Activated T-helper 1 cell treated with anti-CD3 and anti-CD28 coated beads, Interleukin-12 subunit alpha, Interleukin-12 subunit beta, Interleukin-2, Interleukin-4 antibody, amounts not matched to agents 30 ng/mL and 10 ng/mL and 1 ng/mL, durations not matched to agents 14 hours and 24 hours and 36 hours (primary cell): ENCODE measurements around the gene BCL2. TPM values are rescaled to one million over a fixed set of nuclear protein-coding genes. Genes with fewer than 3 reads are reported as not detected.

Experiments
- DNase-seq: peaks from one replicate; pipeline ENCODE4 v3.0.0; 2021; ENCODE audit warnings: low spot score
- H3K27ac Mint-ChIP-seq: one replicate; pipeline ENCODE4 v1.8.0; 2021; ENCODE audit warnings: mild to moderate bottlenecking, mixed read lengths
- H3K27me3 Mint-ChIP-seq: one replicate; pipeline ENCODE4 v1.8.0; 2022; ENCODE audit warnings: mild to moderate bottlenecking, moderate library complexity, mixed read lengths; ENCODE audit not compliant: insufficient read depth
- H3K36me3 Mint-ChIP-seq: one replicate; pipeline ENCODE4 v1.8.0; 2021; ENCODE audit warnings: low read depth, mixed read lengths
- H3K4me1 Mint-ChIP-seq: one replicate; pipeline ENCODE4 v1.8.0; 2021; ENCODE audit warnings: low read depth, mixed read lengths
- H3K4me3 Mint-ChIP-seq: one replicate; pipeline ENCODE4 v1.8.0; 2021; ENCODE audit warnings: mild to moderate bottlenecking, moderate library complexity, mixed read lengths
- H3K9me3 Mint-ChIP-seq: one replicate; pipeline ENCODE4 v1.8.0; 2021; ENCODE audit warnings: mixed read lengths
- intact Hi-C: fragments of 100-400 bp; cut with micrococcal nuclease; formaldehyde crosslinking; loops from one replicate; pipeline ENCODE4 v1.15.1; 2024
- total RNA-seq: library from RNA; stranded (reverse); gene quantifications from 2 replicates; pipeline ENCODE4 v1.2.3, GENCODE V29; 2022

BCL2 gene
- total RNA-seq, 1 donor from 2014 or later, result 97.1 TPM

DNA sequence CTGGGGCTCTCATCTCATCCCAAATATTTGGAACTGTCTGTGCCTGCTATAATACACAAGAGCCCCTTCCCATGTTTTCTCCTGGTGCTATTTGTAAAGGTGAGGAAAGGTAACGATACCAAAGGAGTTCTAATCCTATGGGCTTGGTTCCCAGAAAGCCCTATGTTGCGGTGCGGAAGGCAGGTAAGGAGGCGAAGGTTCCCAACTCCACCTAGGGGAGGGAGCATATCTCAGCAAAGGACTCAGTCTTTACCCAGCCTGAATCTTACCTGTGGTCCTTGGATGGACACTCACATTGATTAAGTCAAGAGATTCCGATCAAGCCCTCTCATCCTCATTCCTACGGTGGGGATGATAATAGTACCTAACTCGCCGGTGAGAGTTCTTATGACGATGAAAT lies 140.1 kb downstream of the BCL2 start:
- DNase-seq, result no peak
- no peak overlapping the region for H3K4me3 Mint-ChIP-seq
- intact Hi-C loops, result no loop called here
- H3K36me3 Mint-ChIP-seq, result peaks cover 43% of the 10 kb centered on the region
- no peaks in the 10 kb centered on the region for H3K9me3 Mint-ChIP-seq
- peaks cover 34% of the 10 kb centered on the region for H3K4me1 Mint-ChIP-seq
- H3K27me3 Mint-ChIP-seq, result no peaks in the 10 kb centered on the region
- no peak overlapping the region for H3K27ac Mint-ChIP-seq

GRCh38 chr18:63178971-63179370 lies 140.6 kb downstream of the BCL2 start:
- Mint-ChIP-seq H3K4me3 (no peak overlapping the region), H3K27ac (no peak overlapping the region), H3K36me3 (peaks cover 44% of the 10 kb centered on the region), H3K4me1 (peaks cover 36% of the 10 kb centered on the region), H3K27me3 (no peaks in the 10 kb centered on the region), H3K9me3 (no peaks in the 10 kb centered on the region)
- no peak for DNase-seq
- intact Hi-C loops, result no loop called here

GRCh38 chr18:63177919-63178821 lies 141.4 kb downstream of the BCL2 start:
- H3K4me1 Mint-ChIP-seq, result peaks cover 36% of the 10 kb centered on the region
- no peaks in the 10 kb centered on the region for H3K9me3 Mint-ChIP-seq
- intact Hi-C loops, result no loop called here
- no peak overlapping the region for H3K27ac Mint-ChIP-seq
- no peaks in the 10 kb centered on the region for H3K27me3 Mint-ChIP-seq
- H3K4me3 Mint-ChIP-seq, result no peak overlapping the region
- H3K36me3 Mint-ChIP-seq, result peaks cover 42% of the 10 kb centered on the region
- DNase-seq, result no peak

- Mint-ChIP-seq H3K36me3 (peaks cover 40% of the 10 kb centered on the region), H3K27ac (no peak overlapping the region), H3K4me3 (no peak overlapping the region), H3K9me3 (no peaks in the 10 kb centered on the region), H3K27me3 (no peaks in the 10 kb centered on the region), H3K4me1 (peaks cover 36% of the 10 kb centered on the region)
- intact Hi-C loops, result no loop called here
- no peak for DNase-seq
These were observed 142.3 kb downstream of the BCL2 start for GRCh38 chr18:63177259-63177658.

DNA sequence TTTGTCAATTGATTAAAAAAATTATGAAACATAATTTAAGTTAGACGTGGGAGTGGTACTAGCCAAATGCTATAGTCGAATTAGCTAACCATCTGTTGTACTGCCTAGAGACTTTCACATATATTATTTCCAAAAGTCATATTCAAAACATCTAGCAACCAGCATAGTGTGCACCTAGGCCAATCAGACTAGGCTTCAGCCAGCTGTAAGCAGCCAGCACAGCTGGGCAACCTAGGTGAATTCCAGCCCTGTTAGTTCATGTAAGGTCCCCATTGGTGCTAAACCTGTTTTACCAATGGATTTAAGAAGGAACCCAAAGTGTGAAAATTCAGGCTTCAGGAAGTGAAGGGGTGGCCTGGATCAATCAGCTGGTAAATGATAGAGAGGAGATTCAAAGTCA lies 144.3 kb downstream of the BCL2 start:
- intact Hi-C loops, result loop anchor here (2.0 kb wide), 1 partner anchor 14 kb away; no protein-coding TSS in a partner anchor
- DNase-seq, result no peak
- Mint-ChIP-seq H3K9me3 (no peaks in the 10 kb centered on the region), H3K27ac (no peak overlapping the region), H3K4me1 (peaks cover 43% of the 10 kb centered on the region), H3K4me3 (no peak overlapping the region), H3K36me3 (peaks cover 51% of the 10 kb centered on the region), H3K27me3 (no peaks in the 10 kb centered on the region)

DNA sequence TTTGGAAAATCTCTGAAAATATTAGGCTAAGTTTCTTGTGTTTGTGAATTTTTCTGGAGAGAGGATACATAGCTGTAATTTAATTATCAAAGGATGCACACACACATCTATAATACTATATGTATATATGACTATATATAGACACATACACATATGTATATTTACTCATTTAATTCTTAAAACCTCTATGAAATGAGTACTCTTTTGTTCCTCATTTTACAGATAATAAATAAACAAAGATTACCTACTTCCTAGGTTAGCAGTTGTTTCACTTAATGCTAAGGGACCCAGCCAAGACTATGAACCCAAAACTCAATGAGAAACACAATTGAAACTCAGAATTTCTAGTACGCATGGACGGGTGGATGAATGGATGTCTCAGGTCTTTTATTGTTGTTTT lies 145.6 kb downstream of the BCL2 start:
- Mint-ChIP-seq H3K27me3 (no peaks in the 10 kb centered on the region), H3K36me3 (peaks cover 44% of the 10 kb centered on the region), H3K4me3 (no peak overlapping the region), H3K27ac (no peak overlapping the region), H3K4me1 (peaks cover 44% of the 10 kb centered on the region), H3K9me3 (no peaks in the 10 kb centered on the region)
- intact Hi-C loops, result loop anchor here (2.0 kb wide), 1 partner anchor 15 kb away; no protein-coding TSS in a partner anchor
- DNase-seq, result no peak

- H3K27ac Mint-ChIP-seq, result no peak overlapping the region
- H3K4me1 Mint-ChIP-seq, result peaks cover 47% of the 10 kb centered on the region
- H3K27me3 Mint-ChIP-seq, result no peaks in the 10 kb centered on the region
- H3K4me3 Mint-ChIP-seq, result no peak overlapping the region
- intact Hi-C loops, result no loop called here
- peaks cover 43% of the 10 kb centered on the region for H3K36me3 Mint-ChIP-seq
- no peak for DNase-seq
- H3K9me3 Mint-ChIP-seq, result no peaks in the 10 kb centered on the region
These were observed 149.7 kb downstream of the BCL2 start for GRCh38 chr18:63169853-63170252.

DNA sequence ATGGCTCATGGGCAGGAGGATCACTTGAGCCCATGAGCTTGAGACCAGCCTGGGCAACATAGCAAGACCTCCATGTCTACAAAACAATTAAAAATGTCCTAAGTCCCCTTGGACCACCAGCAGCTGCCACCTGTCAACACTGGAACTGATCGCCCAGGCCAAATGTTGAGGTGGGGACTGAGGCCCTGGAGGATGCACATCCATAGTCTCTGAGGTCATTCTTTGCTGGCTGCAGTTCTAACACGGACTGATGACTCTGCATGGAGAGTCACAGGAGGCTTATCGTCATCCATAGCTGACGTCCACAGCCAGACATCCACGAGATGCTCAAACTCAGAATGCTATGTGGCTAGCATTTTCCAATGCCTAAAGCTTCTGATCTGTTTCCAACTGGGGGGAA lies 151.3 kb downstream of the BCL2 start:
- H3K9me3 Mint-ChIP-seq, result no peaks in the 10 kb centered on the region
- no peak for DNase-seq
- peaks cover 48% of the 10 kb centered on the region for H3K4me1 Mint-ChIP-seq
- peaks cover 46% of the 10 kb centered on the region for H3K36me3 Mint-ChIP-seq
- H3K27ac Mint-ChIP-seq, result peak overlapping the region; percentile 20
- no peak overlapping the region for H3K4me3 Mint-ChIP-seq
- intact Hi-C loops, result no loop called here
- H3K27me3 Mint-ChIP-seq, result no peaks in the 10 kb centered on the region

GRCh38 chr18:63166142-63166541 lies 153.4 kb downstream of the BCL2 start:
- no peak for DNase-seq
- H3K27ac Mint-ChIP-seq, result no peak overlapping the region
- intact Hi-C loops, result no loop called here
- H3K4me3 Mint-ChIP-seq, result no peak overlapping the region
- no peaks in the 10 kb centered on the region for H3K9me3 Mint-ChIP-seq
- H3K36me3 Mint-ChIP-seq, result peaks cover 39% of the 10 kb centered on the region
- H3K27me3 Mint-ChIP-seq, result no peaks in the 10 kb centered on the region
- H3K4me1 Mint-ChIP-seq, result peaks cover 59% of the 10 kb centered on the region

GRCh38 chr18:63164396-63164795 lies 155.2 kb downstream of the BCL2 start:
- H3K4me1 Mint-ChIP-seq, result peaks cover 72% of the 10 kb centered on the region

DNA sequence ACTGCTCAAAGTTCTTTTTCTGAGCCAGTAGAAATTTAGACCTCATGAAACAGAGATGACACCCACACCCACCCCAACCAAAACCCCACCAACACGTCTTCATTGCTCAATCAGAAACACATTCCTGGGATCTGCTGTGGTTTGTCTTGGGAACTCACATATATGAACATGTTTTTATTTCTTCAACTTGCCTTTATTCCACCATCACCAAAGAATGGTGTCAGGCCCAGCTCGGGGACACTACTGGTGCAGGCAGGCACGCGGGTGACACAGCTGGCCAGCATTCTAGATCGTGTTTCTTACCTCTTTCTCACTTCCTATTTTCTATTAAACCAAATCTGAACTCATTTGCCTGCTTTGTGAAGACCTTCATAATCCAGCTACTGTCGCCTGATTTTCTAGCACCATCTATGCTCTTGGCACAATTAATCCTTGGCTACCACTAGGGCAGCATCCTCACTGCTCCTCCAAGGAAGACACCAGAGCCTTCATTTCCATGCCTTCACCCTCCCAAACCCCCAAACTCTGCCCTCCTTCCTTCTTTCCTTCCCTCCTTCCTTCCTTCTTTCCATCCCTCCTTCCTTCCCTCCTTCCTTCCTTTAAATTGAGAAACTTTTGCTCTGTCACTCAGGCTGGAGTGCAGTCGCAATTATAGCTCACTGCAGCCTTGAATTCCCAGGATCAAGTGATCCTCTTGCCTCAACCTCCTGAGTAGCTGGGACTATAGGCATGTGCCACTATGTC lies 157.1 kb downstream of the BCL2 start:
- peak overlapping the region; percentile 83 for H3K4me3 Mint-ChIP-seq
- H3K27me3 Mint-ChIP-seq, result no peaks in the 10 kb centered on the region
- intact Hi-C loops, result loop anchor here (5.0 kb wide), 1 partner anchor 1235 kb away; no protein-coding TSS in a partner anchor
- no peaks in the 10 kb centered on the region for H3K9me3 Mint-ChIP-seq
- peaks cover 92% of the 10 kb centered on the region for H3K4me1 Mint-ChIP-seq
- no peak for DNase-seq
- peaks cover 24% of the 10 kb centered on the region for H3K36me3 Mint-ChIP-seq
- peak overlapping the region; percentile 99 for H3K27ac Mint-ChIP-seq

More at GRCh38 chr18:63164396-63164795, 155.2 kb downstream of the BCL2 start:
- H3K27me3 Mint-ChIP-seq, result no peaks in the 10 kb centered on the region
- H3K4me3 Mint-ChIP-seq, result no peak overlapping the region
- peaks cover 36% of the 10 kb centered on the region for H3K36me3 Mint-ChIP-seq
- H3K27ac Mint-ChIP-seq, result no peak overlapping the region
- no peaks in the 10 kb centered on the region for H3K9me3 Mint-ChIP-seq
- intact Hi-C loops, result loop anchor here (5.0 kb wide), 1 partner anchor 1237 kb away; no protein-coding TSS in a partner anchor
- no peak for DNase-seq

DNA sequence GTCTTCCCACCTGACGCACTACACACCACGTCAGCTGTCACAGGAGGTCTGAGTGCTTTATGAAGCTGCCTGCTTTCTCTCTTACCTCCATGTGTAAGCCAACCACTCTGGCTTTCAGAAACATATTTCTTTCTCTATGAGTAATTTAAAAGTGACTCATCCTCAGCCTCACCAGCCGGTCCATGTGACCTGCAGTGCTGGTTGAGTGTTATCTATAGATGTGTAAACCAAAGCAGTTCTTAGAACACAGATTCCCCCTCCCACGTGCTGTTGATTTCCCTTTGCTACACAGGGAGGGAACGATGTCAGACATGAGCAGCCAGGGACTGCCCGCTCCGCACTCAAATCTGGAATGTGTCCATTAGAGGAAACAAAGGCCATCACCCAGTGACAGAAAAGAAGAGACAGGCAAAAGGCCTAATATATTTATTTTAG lies 157.8 kb downstream of the BCL2 start:
- Mint-ChIP-seq H3K9me3 (no peaks in the 10 kb centered on the region), H3K36me3 (peaks cover 23% of the 10 kb centered on the region), H3K27me3 (no peaks in the 10 kb centered on the region), H3K4me3 (peak overlapping the region; percentile 83), H3K4me1 (peaks cover 92% of the 10 kb centered on the region), H3K27ac (peak overlapping the region; percentile 99)
- DNase-seq, result peak; percentile 80
- intact Hi-C loops, result loop anchor here (1.0 to 5.0 kb wide), 15 partner anchors 8 to 1234 kb away; partner anchors contain the start of genes PIGN, RELCH and VPS4B
